HCT116 (cell line): Measurements from ENCODE around the gene OPCML. TPM values are rescaled to one million over a fixed set of nuclear protein-coding genes. Genes with fewer than 3 reads are reported as not detected.

ENCODE experiments used
- ATAC-seq: fragments of 200-7000 bp; cut with Tn5 transposase; 2 replicates; pipeline ENCODE4 v1.9.1; 2020; ENCODE audit warnings: mild to moderate bottlenecking, moderate library complexity
- BruUV-seq: library from RNA; stranded (reverse); fragments of 400-500 nt; replicated peaks from 2 replicates; lab custom pipeline; 2021; lab: Mats Ljungman, UMichigan
- CTCF ChIA-PET: fragments of 300-600 bp; sonication (Branson Sonifier 250); formaldehyde crosslinking; loops from one replicate; lab custom pipeline; 2021; ENCODE audit warnings: antibody characterized with exemption; lab: Charles Lee
- POLR2A ChIA-PET: fragments of 300-600, 350-600 bp; sonication (Branson Sonifier 250); formaldehyde crosslinking; loops from one replicate; lab custom pipeline; 2021; ENCODE audit warnings: antibody characterized with exemption; lab: Charles Lee
- RAD21 ChIA-PET, 2 experiments: fragments of 300-600 bp; sonication (Branson Sonifier 250); formaldehyde crosslinking; loops; one replicate each; lab custom pipeline; 2023; ENCODE audit warnings: low total read pairs in 2 of 2; ENCODE audit not compliant: uncharacterized antibody in 2 of 2, unreplicated experiment in 2 of 2, low non-redundant PET in 1 of 2; lab: Charles Lee
- DNase-seq: peaks from one replicate; pipeline ENCODE4 v3.0.0-alpha.2; 2010; ENCODE audit warnings: low read depth, low spot score
- H2AFZ ChIP-seq: fragments of 200-600 bp; shearing (Covaris generic), sonication (generic); 2 replicates; pipeline ENCODE4 v1.6.1; 2017; ENCODE audit warnings: low read depth, mixed run types, mixed read lengths, antibody characterized with exemption, low read length; ENCODE audit not compliant: poor library complexity, severe bottlenecking
- H3K27ac ChIP-seq: 2 replicates; pipeline ENCODE4 v1.5.1; 2012; ENCODE audit warnings: low read depth, low read length
- H3K27me3 ChIP-seq: fragments of 200-600 bp; sonication (generic); 2 replicates; pipeline ENCODE4 v1.6.1; 2016; ENCODE audit warnings: mixed run types, low read length, mixed read lengths; ENCODE audit not compliant: insufficient read depth
- H3K36me3 ChIP-seq, 2 experiments: fragments of 200-500 bp in 1 of 2; fragments of 200-600 bp in 1 of 2; sonication (Bioruptor generic) in 1 of 2; sonication (generic) in 1 of 2; 2 replicates each; pipeline versions ENCODE4 v1.5.1 to v1.6.1; 2014 to 2016; ENCODE audit warnings: low read length in 2 of 2, inconsistent platforms in 1 of 2, mixed read lengths in 1 of 2, mixed run types in 1 of 2; ENCODE audit not compliant: insufficient read depth in 2 of 2, control insufficient read depth in 1 of 2
- H3K4me1 ChIP-seq, 2 experiments: fragments of 200-600 bp in 1 of 2; sonication (generic) in 1 of 2; 2 replicates each; pipeline versions ENCODE4 v1.5.1 to v1.6.1; 2012 to 2017; ENCODE audit warnings: low read length in 2 of 2, inconsistent platforms in 1 of 2, mild to moderate bottlenecking in 1 of 2, mixed read lengths in 1 of 2, mixed run types in 1 of 2, moderate library complexity in 1 of 2; ENCODE audit not compliant: insufficient read depth in 2 of 2, control insufficient read depth in 1 of 2
- H3K4me2 ChIP-seq: fragments of 200-600 bp; sonication (generic); 2 replicates; pipeline ENCODE4 v1.6.1; 2017; ENCODE audit warnings: mixed run types, low read length, mixed read lengths
- H3K4me3 ChIP-seq, 2 experiments: fragments of 200-600 bp in 1 of 2; sonication (generic) in 1 of 2; replicated peaks in 1 of 2; 2 replicates each; pipeline ENCODE4 v1.5.1; 2011 to 2016; ENCODE audit warnings: low read length in 2 of 2, control low read depth in 1 of 2, low read depth in 1 of 2, mild to moderate bottlenecking in 1 of 2, mixed read lengths in 1 of 2, mixed run types in 1 of 2
- H3K79me2 ChIP-seq: fragments of 200-600 bp; sonication (generic); 2 replicates; pipeline ENCODE4 v1.6.1; 2017; ENCODE audit warnings: mild to moderate bottlenecking, mixed run types, low read length, moderate library complexity, mixed read lengths; ENCODE audit not compliant: insufficient read depth
- H3K9ac ChIP-seq: fragments of 200-600 bp; sonication (generic); 2 replicates; pipeline ENCODE4 v1.6.1; 2016; ENCODE audit warnings: low read length, mixed read lengths
- H3K9me2 ChIP-seq: fragments of 200-600 bp; sonication (generic), shearing (Covaris generic); 2 replicates; pipeline ENCODE4 v1.6.1; 2017; ENCODE audit warnings: mixed run types, mild to moderate bottlenecking, moderate library complexity; ENCODE audit not compliant: insufficient read depth
- H3K9me3 ChIP-seq, 2 experiments: fragments of 200-500 bp in 1 of 2; fragments of 200-600 bp in 1 of 2; sonication (Bioruptor generic) in 1 of 2; sonication (generic) in 1 of 2; 2 replicates each; pipeline ENCODE4 v1.6.1; 2014 to 2017; ENCODE audit warnings: low read length in 2 of 2, mixed read lengths in 2 of 2, inconsistent platforms in 1 of 2, low read depth in 1 of 2, mild to moderate bottlenecking in 1 of 2, mixed run types in 1 of 2, moderate library complexity in 1 of 2; ENCODE audit not compliant: control insufficient read depth in 1 of 2, insufficient read depth in 1 of 2
- H4K20me1 ChIP-seq: fragments of 200-600 bp; sonication (generic), shearing (Covaris generic); 2 replicates; pipeline ENCODE4 v1.6.1; 2017; ENCODE audit warnings: mixed run types, mild to moderate bottlenecking, moderate library complexity; ENCODE audit not compliant: insufficient read depth
- ATF3 ChIP-seq: IDR thresholded peaks from 2 replicates; pipeline ENCODE4 v1.6.1; 2012
- CBX3 ChIP-seq: IDR thresholded peaks from 2 replicates; pipeline ENCODE4 v1.6.1; 2012; ENCODE audit warnings: low read depth
- CTCF ChIP-seq, 3 experiments: fragments of 200-600 bp in 1 of 3; sonication (generic) in 1 of 3; IDR thresholded peaks in 2 of 3; conservative IDR thresholded peaks in 1 of 3; 2 replicates each; pipeline ENCODE4 v1.5.1; 2012 to 2017; ENCODE audit warnings: low read depth in 2 of 3, low read length in 2 of 3, antibody characterized with exemption in 1 of 3, borderline replicate concordance in 1 of 3, control low read depth in 1 of 3, mild to moderate bottlenecking in 1 of 3, mixed read lengths in 1 of 3, mixed run types in 1 of 3, moderate library complexity in 1 of 3; ENCODE audit not compliant: insufficient read depth in 1 of 3
- EGR1 ChIP-seq: IDR thresholded peaks from 2 replicates; pipeline ENCODE4 v1.6.1; 2012; ENCODE audit warnings: low read depth
- ELF1 ChIP-seq: IDR thresholded peaks from 2 replicates; pipeline ENCODE4 v1.6.1; 2012; ENCODE audit warnings: low read depth, borderline replicate concordance
- EZH2 ChIP-seq: fragments of 200-600 bp; sonication (generic); IDR thresholded peaks from 2 replicates; pipeline ENCODE4 v1.6.1; 2017; ENCODE audit warnings: antibody characterized with exemption, mixed run types
- FOSL1 ChIP-seq: IDR thresholded peaks from 2 replicates; pipeline ENCODE4 v1.6.1; 2012; ENCODE audit warnings: low read depth
- JUND ChIP-seq: IDR thresholded peaks from 2 replicates; pipeline ENCODE4 v1.6.1; 2012
- MAX ChIP-seq: IDR thresholded peaks from 2 replicates; pipeline ENCODE4 v1.6.1; 2012
- POLR2A ChIP-seq: IDR thresholded peaks from 2 replicates; pipeline ENCODE4 v1.7.0; 2011; ENCODE audit warnings: borderline replicate concordance; ENCODE audit not compliant: insufficient read depth, insufficient read length; ENCODE audit errors: extremely low read depth
- POLR2AphosphoS5 ChIP-seq: IDR thresholded peaks from 2 replicates; pipeline ENCODE4 v1.6.1; 2011; ENCODE audit warnings: mild to moderate bottlenecking, low read depth, low read length, moderate library complexity
- REST ChIP-seq: IDR thresholded peaks from 2 replicates; pipeline ENCODE4 v1.6.1; 2012; ENCODE audit warnings: low read depth
- SP1 ChIP-seq: IDR thresholded peaks from 2 replicates; pipeline ENCODE4 v1.6.1; 2012; ENCODE audit warnings: low read depth
- YY1 ChIP-seq: IDR thresholded peaks from 2 replicates; pipeline ENCODE4 v1.6.1; 2011; ENCODE audit warnings: low read length, low read depth, moderate library complexity, mild to moderate bottlenecking; ENCODE audit not compliant: insufficient replicate concordance; ENCODE audit errors: extremely low read depth
- ZBTB33 ChIP-seq: IDR thresholded peaks from 2 replicates; pipeline ENCODE4 v1.6.1; 2011; ENCODE audit warnings: mild to moderate bottlenecking, low read length, moderate library complexity; ENCODE audit not compliant: insufficient replicate concordance; ENCODE audit errors: extremely low read depth
- ZFX ChIP-seq: fragments of 450-650 bp; IDR thresholded peaks from 2 replicates; pipeline ENCODE4 v1.6.1; 2017
- intact Hi-C: fragments of 100-400 bp; cut with micrococcal nuclease; formaldehyde crosslinking; loops from 2 replicates; pipeline ENCODE4 v1.10.0; 2022
- total RNA-seq: library from RNA; stranded (reverse); gene quantifications from one replicate; pipeline ENCODE4 v1.2.1, GENCODE V29; 2021; ENCODE audit not compliant: unreplicated experiment

Gene OPCML
- total RNA-seq, 1 experiment from 2014 or later = not detected

- no peak for TF ChIP-seq SP1
- TF ChIP-seq MAX = no peak
- TF ChIP-seq FOSL1 = no peak
- TF ChIP-seq REST = no peak
- no peak for TF ChIP-seq CBX3
- TF ChIP-seq YY1 = no peak
- no peak for TF ChIP-seq ZBTB33
- no peak for TF ChIP-seq ZFX
- TF ChIP-seq POLR2AphosphoS5 = no peak
- TF ChIP-seq ATF3 = no peak
- no peak for TF ChIP-seq CTCF (IDR thresholded peaks at IDR 0.05 in 2 of 3, conservative IDR thresholded peaks at IDR 0.05 in 1 of 3; ENCODE audit: borderline replicate concordance in 1 of 3, insufficient read depth in 1 of 3, low read depth in 2 of 3, low read length in 2 of 3)
- no peak for TF ChIP-seq EZH2
- no peak for TF ChIP-seq ELF1
- no peak for TF ChIP-seq POLR2A
- TF ChIP-seq EGR1 = no peak
- no peak for TF ChIP-seq JUND
- ChIA-PET RAD21 (no interaction called here), CTCF (no interaction called here)
Measured at GRCh38 chr11:133525976-133526375, 6.3 kb downstream of the OPCML start.

More at GRCh38 chr11:133525976-133526375, 6.3 kb downstream of the OPCML start:
- H3K36me3 ChIP-seq = no peaks in the 10 kb centered on the region
- no peak overlapping the region for H3K27ac ChIP-seq
- no peaks in the 10 kb centered on the region for H3K9me2 ChIP-seq
- H2AFZ ChIP-seq = no peak overlapping the region
- POLR2A ChIA-PET = no interaction called here
- H3K9me3 ChIP-seq = peaks cover 0 to 13% of the 10 kb centered on the region in 2 experiments; a peak in 2 of 4 replicates
- no peak for ATAC-seq
- no peak for DNase-seq
- BruUV-seq = no TSS peak
- intact Hi-C loops = no loop called here
- H4K20me1 ChIP-seq = no peaks in the 10 kb centered on the region
- H3K4me3 ChIP-seq = no peak overlapping the region
- no peaks in the 10 kb centered on the region for H3K27me3 ChIP-seq
- H3K4me1 ChIP-seq = no peaks in the 10 kb centered on the region
- H3K9ac ChIP-seq = no peak overlapping the region
- no peaks in the 10 kb centered on the region for H3K79me2 ChIP-seq
- H3K4me2 ChIP-seq = no peak overlapping the region
